Measurements from ENCODE around the gene SLC5A11.

- TF ChIP-seq CTCF (IDR thresholded peaks at IDR 0.05) (no peak), POLR2A (IDR thresholded peaks at IDR 0.05) (no peak), POLR2AphosphoS5 (IDR thresholded peaks at IDR 0.05) (no peak)
Measured at GRCh38 chr16:24943471-24943870, 97.7 kb downstream of the SLC5A11 start.

Measured in prostate gland (tissue), 2 donors.